OCI-LY1 (cell line): ENCODE data around the gene ACCSL.

Experiments
- EZH2 ChIP-seq: fragments of 200-600 bp; sonication (generic), shearing (Covaris generic); IDR thresholded peaks from 2 replicates; pipeline ENCODE4 v1.8.0; 2017; ENCODE audit warnings: borderline replicate concordance, mixed run types, mild to moderate bottlenecking, antibody characterized with exemption, low read length, moderate library complexity, mixed read lengths
- TF ChIP-seq, protein P1 (sequence below): fragments of 200-600 bp; sonication (generic), shearing (Covaris generic); IDR thresholded peaks from 2 replicates; pipeline ENCODE4 v1.5.1; 2017; ENCODE audit warnings: mild to moderate bottlenecking, antibody characterized with exemption, low read length, moderate library complexity, mixed read lengths

DNA sequence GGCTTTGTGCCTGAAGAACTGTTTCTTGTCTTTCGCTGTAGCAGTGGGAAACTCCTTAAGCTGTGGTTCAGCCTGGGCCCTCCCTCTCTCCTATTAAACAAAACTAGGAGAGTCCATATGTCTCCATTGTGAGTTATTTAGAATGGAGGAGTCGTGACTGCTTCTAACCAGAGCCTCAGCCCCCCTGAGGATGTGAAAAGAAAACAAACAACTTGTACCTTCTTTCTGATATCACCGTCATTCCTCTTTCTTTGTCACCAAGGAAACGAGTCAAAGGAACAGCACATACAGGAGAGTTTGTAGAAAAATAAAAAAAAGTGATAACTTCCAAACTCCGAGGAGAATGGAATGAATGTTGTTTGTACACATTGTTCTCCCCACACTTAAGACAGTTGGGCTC lies 36.1 kb downstream of the ACCSL start:
- TF ChIP-seq, protein P1, sequence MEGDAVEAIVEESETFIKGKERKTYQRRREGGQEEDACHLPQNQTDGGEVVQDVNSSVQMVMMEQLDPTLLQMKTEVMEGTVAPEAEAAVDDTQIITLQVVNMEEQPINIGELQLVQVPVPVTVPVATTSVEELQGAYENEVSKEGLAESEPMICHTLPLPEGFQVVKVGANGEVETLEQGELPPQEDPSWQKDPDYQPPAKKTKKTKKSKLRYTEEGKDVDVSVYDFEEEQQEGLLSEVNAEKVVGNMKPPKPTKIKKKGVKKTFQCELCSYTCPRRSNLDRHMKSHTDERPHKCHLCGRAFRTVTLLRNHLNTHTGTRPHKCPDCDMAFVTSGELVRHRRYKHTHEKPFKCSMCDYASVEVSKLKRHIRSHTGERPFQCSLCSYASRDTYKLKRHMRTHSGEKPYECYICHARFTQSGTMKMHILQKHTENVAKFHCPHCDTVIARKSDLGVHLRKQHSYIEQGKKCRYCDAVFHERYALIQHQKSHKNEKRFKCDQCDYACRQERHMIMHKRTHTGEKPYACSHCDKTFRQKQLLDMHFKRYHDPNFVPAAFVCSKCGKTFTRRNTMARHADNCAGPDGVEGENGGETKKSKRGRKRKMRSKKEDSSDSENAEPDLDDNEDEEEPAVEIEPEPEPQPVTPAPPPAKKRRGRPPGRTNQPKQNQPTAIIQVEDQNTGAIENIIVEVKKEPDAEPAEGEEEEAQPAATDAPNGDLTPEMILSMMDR = no peak
- TF ChIP-seq EZH2 = no peak
